Measurements from ENCODE around the gene RUFY3. TPM values are rescaled to one million over a fixed set of nuclear protein-coding genes. Genes with fewer than 3 reads are reported as not detected.

RUFY3 gene
- total RNA-seq, 2 experiments from 2014 or later: 12.7 to 22.8 TPM

DNA sequence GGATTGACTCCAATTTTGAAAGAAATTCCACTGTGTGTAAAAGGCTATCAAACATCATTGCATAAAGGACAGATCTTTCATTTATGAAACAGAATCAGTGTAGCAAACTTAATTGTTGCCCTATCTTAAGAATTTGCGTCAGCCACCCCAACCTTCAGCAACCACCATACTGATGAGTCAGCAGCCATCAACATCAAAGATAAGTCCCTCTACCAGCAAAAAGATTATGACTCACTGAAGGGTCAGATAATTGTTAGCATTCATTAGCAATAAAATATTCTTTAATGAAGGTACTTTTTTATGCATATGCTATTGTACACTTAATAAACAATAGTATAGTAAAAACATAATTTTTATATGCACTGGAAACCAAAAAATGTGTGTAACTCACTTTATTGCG lies 133.7 kb downstream of the RUFY3 start:
- CTCF ChIA-PET: no interaction called here
- H3K36me3 Mint-ChIP-seq: peaks cover 1% of the 10 kb centered on the region
- no peaks in the 10 kb centered on the region for H3K27me3 Mint-ChIP-seq
- no peaks in the 10 kb centered on the region for H3K9me3 Mint-ChIP-seq (ENCODE audit: low read depth)
- no peak for ATAC-seq
- DNase-seq: no peak
- no peak overlapping the region for H3K27ac Mint-ChIP-seq
- H3K4me3 Mint-ChIP-seq: no peak overlapping the region
- peaks cover 2% of the 10 kb centered on the region for H3K4me1 Mint-ChIP-seq

Other genes starting within 250 kb of the RUFY3 start
- not detected for gene MUC7, start 249.8 kb upstream of the RUFY3 start, total RNA-seq
- gene AMTN, start 203.4 kb upstream of the RUFY3 start, total RNA-seq: not detected
- not detected for gene AMBN, start 129.7 kb upstream of the RUFY3 start, total RNA-seq
- not detected for gene ENAM, start 93.2 kb upstream of the RUFY3 start, total RNA-seq
- gene JCHAIN, start 55.5 kb upstream of the RUFY3 start, total RNA-seq: not detected
- gene UTP3, start 33.4 kb upstream of the RUFY3 start, total RNA-seq: 10 to 100 TPM; 28.0 to 33.6 TPM
- gene GRSF1, start 117.9 kb downstream of the RUFY3 start, total RNA-seq: 10 to 100 TPM; 59.3 to 80.7 TPM
- gene MOB1B, start 180.4 kb downstream of the RUFY3 start, total RNA-seq: 10 to 100 TPM; 14.8 to 20.4 TPM

All from activated CD8-positive, alpha-beta memory T cell treated with anti-CD3 and anti-CD28 coated beads, Interleukin-2, amount 10 ng/mL, durations not matched to agents 7 days and 5 days (primary cell).